Osteoblast (primary cell): Measurements from ENCODE around the gene ZNF575. TPM values are rescaled to one million over a fixed set of nuclear protein-coding genes. Genes with fewer than 3 reads are reported as not detected.
A peak's percentile ranks its signal among the peaks of the same experiment; 100 is the strongest.

Source experiments
- DNase-seq: peaks from one replicate; pipeline ENCODE4 v3.0.0; 2011; ENCODE audit warnings: low spot score, mixed read lengths; ENCODE audit not compliant: insufficient read length; ENCODE audit errors: missing footprints
- H2AFZ ChIP-seq: 2 replicates; pipeline ENCODE4 v1.6.0; 2011; ENCODE audit warnings: mild to moderate bottlenecking, low read length
- H3K27ac ChIP-seq: 2 replicates; pipeline ENCODE4 v1.5.1; 2011; ENCODE audit warnings: mild to moderate bottlenecking, low read depth, low read length, moderate library complexity
- H3K27me3 ChIP-seq: 2 replicates; pipeline ENCODE4 v1.6.0; 2012; ENCODE audit warnings: mild to moderate bottlenecking, control low read depth, inconsistent platforms, low read length, moderate library complexity; ENCODE audit not compliant: insufficient read depth
- H3K36me3 ChIP-seq: 2 replicates; pipeline ENCODE4 v1.5.1; 2011; ENCODE audit warnings: mild to moderate bottlenecking, low read length, control low read depth, moderate library complexity; ENCODE audit not compliant: insufficient read depth
- H3K4me1 ChIP-seq: 2 replicates; pipeline ENCODE4 v1.5.1; 2011; ENCODE audit warnings: mild to moderate bottlenecking, low read length, control low read depth, moderate library complexity; ENCODE audit not compliant: insufficient read depth
- H3K4me2 ChIP-seq: 2 replicates; pipeline ENCODE4 v1.6.0; 2011; ENCODE audit warnings: mild to moderate bottlenecking, low read length; ENCODE audit not compliant: insufficient read depth
- H3K4me3 ChIP-seq: fragments of 200-600 bp; sonication (generic); 3 replicates; pipeline ENCODE4 v1.5.1; 2012; ENCODE audit warnings: mild to moderate bottlenecking, low read length, inconsistent platforms; ENCODE audit not compliant: insufficient read depth
- H3K79me2 ChIP-seq: 2 replicates; pipeline ENCODE4 v1.6.0; 2012; ENCODE audit warnings: mild to moderate bottlenecking, low read length, control low read depth, inconsistent platforms; ENCODE audit not compliant: insufficient read depth
- H3K9me3 ChIP-seq: 2 replicates; pipeline ENCODE4 v1.5.1; 2011; ENCODE audit warnings: low read depth, low read length, control low read depth
- H4K20me1 ChIP-seq: 2 replicates; pipeline ENCODE4 v1.6.0; 2012; ENCODE audit warnings: mild to moderate bottlenecking, low read length, control low read depth; ENCODE audit not compliant: insufficient read depth
- total RNA-seq: library from RNA; depleted of rRNA; stranded (reverse); fragments of >200 nt; gene quantifications from 2 replicates; pipeline ENCODE4 v1.2.3, GENCODE V29; 2012
- TF ChIP-seq, protein P1 (sequence below): IDR thresholded peaks from 2 replicates; pipeline ENCODE4 v1.5.1; 2011; ENCODE audit warnings: mild to moderate bottlenecking, low read depth, low read length, moderate library complexity; ENCODE audit errors: extremely low read depth

The ZNF575 gene
- total RNA-seq, 1 donor = 0.72 TPM

DNA sequence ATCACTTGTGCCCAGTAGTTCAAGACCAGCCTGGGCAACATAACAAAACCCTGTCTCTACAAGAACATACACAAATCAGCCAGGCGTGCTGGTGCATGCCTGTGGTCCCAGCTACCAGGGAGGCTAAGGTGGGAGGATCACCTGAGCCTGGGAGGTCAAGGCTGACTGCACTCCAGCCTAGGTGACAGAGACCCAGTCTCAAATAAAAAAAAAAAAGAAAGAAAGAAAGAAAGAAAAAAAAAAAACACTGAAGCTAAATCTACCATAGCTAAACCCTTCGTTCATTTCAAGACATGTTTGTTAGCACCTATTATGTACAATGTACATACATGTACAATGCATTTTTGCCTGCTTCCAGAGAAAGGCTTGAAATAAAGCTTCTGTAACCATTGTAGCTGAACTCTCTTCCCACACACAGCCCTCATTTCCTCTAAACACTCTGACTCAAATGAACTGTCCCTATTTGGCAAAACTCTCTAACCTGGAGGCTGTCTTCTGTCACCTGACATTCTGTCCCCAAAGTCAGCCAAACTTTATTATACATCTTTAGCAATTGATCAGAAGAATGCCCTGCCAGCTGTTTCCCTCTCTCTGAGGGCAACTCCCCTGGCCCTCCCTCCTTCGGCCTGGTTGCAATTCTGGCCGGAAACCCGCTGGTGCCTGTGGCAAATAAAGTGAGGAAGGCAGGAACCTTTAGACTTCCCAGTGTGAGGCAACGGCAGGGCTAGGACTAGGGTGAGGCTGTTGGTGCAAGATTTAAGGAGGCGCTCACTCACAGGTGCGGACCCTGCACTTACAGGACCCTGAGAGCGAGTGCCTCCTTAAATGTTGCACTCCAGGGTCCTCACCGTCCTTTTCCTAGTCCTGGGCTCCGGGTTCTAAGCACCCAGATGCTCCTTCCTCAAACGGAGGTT, 7.8 kb upstream of the ZNF575 start:
- peak overlapping the region; percentile 80 for H3K27ac ChIP-seq
- peaks cover 28% of the 10 kb centered on the region for H3K4me1 ChIP-seq

DNA sequence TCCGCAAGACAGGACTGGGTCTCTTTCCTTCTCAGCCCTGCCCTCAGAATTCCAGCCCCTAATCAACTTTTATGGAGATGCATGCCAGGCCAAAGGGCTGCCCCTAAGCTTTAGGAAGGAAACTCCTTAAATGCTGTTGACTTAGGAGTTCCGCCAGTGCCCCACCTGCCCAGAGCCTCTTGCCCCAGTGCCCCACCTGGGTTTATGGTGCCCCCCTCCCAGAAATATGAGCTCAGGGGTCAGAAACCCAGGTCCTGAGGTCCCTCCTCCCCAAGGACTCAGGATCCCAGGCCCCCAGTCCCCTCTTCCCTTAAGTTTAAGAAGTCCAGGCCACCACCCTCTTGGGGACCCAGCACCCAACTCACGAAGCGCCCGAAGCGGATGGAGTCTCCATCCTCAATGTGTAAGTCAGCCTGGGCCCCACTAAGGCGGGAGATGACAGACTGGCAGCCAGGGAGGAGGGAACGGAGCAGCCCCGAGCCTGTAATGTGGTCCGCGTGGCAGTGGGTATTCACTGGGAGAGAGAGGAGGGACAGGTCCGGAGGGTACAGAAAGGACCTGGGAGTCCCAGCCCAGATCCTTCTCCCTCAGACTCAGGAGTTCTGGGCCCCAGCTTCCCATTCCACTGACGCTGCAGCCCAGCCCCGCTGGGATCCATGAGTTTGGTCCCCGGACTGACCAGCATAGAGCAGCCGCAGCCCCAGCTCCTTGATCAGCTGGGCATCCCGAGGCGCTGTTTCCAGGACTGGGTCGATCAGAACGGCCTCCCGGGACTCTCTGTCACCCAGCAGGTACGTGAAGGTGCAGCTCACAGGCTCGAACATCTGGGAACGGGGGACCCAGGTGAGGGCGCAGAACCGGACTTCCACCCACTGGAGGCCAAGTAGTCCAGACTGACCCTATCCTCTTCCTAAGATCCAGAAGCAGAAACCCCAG, 6.9 kb upstream of the ZNF575 start:
- peak; percentile 86 for DNase-seq
- Histone ChIP-seq H4K20me1 (peaks cover 6% of the 10 kb centered on the region), H3K79me2 (peaks cover 51% of the 10 kb centered on the region), H3K4me1 (peaks cover 28% of the 10 kb centered on the region), H3K27me3 (no peaks in the 10 kb centered on the region), H3K4me3 (peak overlapping the region; percentile 90), H3K27ac (peak overlapping the region; percentile 80), H3K9me3 (no peaks in the 10 kb centered on the region), H3K4me2 (peak overlapping the region; percentile 95), H2AFZ (peak overlapping the region; percentile 96), H3K36me3 (no peaks in the 10 kb centered on the region)
- TF ChIP-seq, protein P1, sequence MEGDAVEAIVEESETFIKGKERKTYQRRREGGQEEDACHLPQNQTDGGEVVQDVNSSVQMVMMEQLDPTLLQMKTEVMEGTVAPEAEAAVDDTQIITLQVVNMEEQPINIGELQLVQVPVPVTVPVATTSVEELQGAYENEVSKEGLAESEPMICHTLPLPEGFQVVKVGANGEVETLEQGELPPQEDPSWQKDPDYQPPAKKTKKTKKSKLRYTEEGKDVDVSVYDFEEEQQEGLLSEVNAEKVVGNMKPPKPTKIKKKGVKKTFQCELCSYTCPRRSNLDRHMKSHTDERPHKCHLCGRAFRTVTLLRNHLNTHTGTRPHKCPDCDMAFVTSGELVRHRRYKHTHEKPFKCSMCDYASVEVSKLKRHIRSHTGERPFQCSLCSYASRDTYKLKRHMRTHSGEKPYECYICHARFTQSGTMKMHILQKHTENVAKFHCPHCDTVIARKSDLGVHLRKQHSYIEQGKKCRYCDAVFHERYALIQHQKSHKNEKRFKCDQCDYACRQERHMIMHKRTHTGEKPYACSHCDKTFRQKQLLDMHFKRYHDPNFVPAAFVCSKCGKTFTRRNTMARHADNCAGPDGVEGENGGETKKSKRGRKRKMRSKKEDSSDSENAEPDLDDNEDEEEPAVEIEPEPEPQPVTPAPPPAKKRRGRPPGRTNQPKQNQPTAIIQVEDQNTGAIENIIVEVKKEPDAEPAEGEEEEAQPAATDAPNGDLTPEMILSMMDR = no peak

More for the DNA sequence above, 7.8 kb upstream of the ZNF575 start:
- TF ChIP-seq, protein P1 = no peak
- H3K9me3 ChIP-seq = no peaks in the 10 kb centered on the region
- H3K79me2 ChIP-seq = peaks cover 55% of the 10 kb centered on the region
- peaks cover 6% of the 10 kb centered on the region for H4K20me1 ChIP-seq
- H3K36me3 ChIP-seq = no peaks in the 10 kb centered on the region
- DNase-seq = peak; percentile 85
- no peaks in the 10 kb centered on the region for H3K27me3 ChIP-seq
- H2AFZ ChIP-seq = peak overlapping the region; percentile 73
- peak overlapping the region; percentile 95 for H3K4me2 ChIP-seq
- H3K4me3 ChIP-seq = peak overlapping the region; percentile 90

DNA sequence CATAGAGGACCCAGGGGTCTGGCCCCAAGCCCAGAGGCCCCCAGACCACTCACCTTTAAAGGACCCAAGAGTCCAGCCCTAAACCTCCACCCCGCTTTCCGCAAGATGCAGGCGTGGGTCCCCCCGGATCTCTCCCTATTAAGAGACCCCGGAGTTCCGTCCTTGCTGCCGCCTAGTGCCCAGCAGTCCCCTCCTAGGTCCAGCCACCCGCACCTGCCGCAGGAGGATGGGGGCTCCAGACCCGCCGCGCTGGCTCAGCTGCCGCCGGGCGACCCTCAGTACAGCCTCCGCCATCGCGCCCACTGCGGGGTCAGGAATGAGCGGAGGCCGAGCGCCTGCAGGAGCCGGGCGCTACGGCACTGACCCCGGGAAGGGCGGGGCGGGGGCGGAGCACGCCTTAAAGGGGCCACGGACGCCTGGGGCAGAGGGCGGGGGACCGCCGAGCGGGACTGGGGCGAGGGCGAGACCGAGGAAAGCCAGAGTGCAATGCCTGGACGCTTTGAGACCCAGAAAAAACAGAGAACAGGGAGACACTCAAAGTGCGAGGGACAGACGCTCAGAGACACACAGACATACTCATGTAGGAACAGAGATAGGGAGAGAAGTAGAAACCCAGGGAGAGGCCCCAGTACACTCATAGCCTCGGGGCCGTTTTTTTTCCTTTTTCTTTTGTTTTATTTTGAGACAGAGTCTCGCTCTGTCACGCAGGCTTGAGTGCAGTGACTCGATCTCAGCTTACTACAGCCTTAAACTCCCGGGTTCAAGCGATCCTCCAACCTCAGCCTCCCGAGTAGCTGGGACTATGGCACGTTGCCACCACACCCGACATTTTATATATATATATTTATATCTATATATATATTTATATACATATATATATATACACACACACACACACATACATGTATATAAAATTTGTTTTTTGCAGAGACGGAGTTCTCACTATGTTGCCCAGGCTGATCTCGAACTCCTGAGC, 5.8 kb upstream of the ZNF575 start, which contains the start of gene ETHE1:
ETHE1 (minus strand) TSS at position 318 of the 976 bp plus-strand sequence; CDS start at position 294, 24 bp downstream.
- peak; percentile 92 for DNase-seq

More for the DNA sequence above, 5.8 kb upstream of the ZNF575 start, which contains the start of gene ETHE1:
- Histone ChIP-seq H3K4me2 (peak within 1 kb of the TSS; percentile 95), H3K4me1 (peaks cover 28% of the 10 kb centered on the region), H3K4me3 (peak within 1 kb of the TSS; percentile 90), H3K36me3 (no peaks in the 10 kb centered on the region), H3K27ac (peak within 1 kb of the TSS; percentile 80), H2AFZ (peak within 1 kb of the TSS; percentile 96), H4K20me1 (peaks cover 2% of the 10 kb centered on the region), H3K9me3 (no peaks in the 10 kb centered on the region), H3K79me2 (peaks cover 44% of the 10 kb centered on the region), H3K27me3 (no peaks in the 10 kb centered on the region)
- TF ChIP-seq, protein P1 = no peak
